GM21619 (cell line): ENCODE data around the gene ARHGEF18.
"Not testable (repeated sequence)": the region's sequence is repeated elsewhere in the genome, so short reads cannot be mapped to it uniquely, and the experiment has no call there.

Experiments
- ATAC-seq: cut with Tn5 transposase; IDR thresholded peaks from one replicate; pipeline ENCODE4 v1.9.1; 2021; ENCODE audit not compliant: unreplicated experiment

The ARHGEF18 gene

GRCh38 chr19:7348587-7349230, at the start of gene ARHGEF18:
TSS of gene ARHGEF18 (plus strand) at chr19:7348937. CDS start at chr19:7362891, 13,954 bp downstream.
- no peak for ATAC-seq

- no peak for ATAC-seq
Measured at GRCh38 chr19:7301525-7301924, 47.2 kb upstream of the ARHGEF18 start.

GRCh38 chr19:7303470-7303869, 45.3 kb upstream of the ARHGEF18 start:
- no peak for ATAC-seq

GRCh38 chr19:7304200-7304599, 44.5 kb upstream of the ARHGEF18 start:
- ATAC-seq, result no peak

- ATAC-seq, result no peak
Measured at GRCh38 chr19:7307590-7308218, 41.0 kb upstream of the ARHGEF18 start.

- not testable (repeated sequence) for ATAC-seq
Measured at GRCh38 chr19:7308327-7308726, 40.4 kb upstream of the ARHGEF18 start.

GRCh38 chr19:7311911-7312310, 36.8 kb upstream of the ARHGEF18 start:
- ATAC-seq, result no peak

GRCh38 chr19:7312816-7313215, 35.9 kb upstream of the ARHGEF18 start:
- no peak for ATAC-seq

- no peak for ATAC-seq
Measured at GRCh38 chr19:7318176-7318575, 30.6 kb upstream of the ARHGEF18 start.

- ATAC-seq, result no peak
Measured at GRCh38 chr19:7326105-7326877, 22.4 kb upstream of the ARHGEF18 start.

GRCh38 chr19:7327802-7328201, 20.9 kb upstream of the ARHGEF18 start:
- ATAC-seq, result no peak

GRCh38 chr19:7328647-7329046, 20.1 kb upstream of the ARHGEF18 start:
- no peak for ATAC-seq

- no peak for ATAC-seq
Measured at GRCh38 chr19:7331446-7331845, 17.3 kb upstream of the ARHGEF18 start.

- no peak for ATAC-seq
Measured at GRCh38 chr19:7333198-7334118, 15.3 kb upstream of the ARHGEF18 start.

- ATAC-seq, result no peak
Measured at GRCh38 chr19:7336321-7336973, 12.3 kb upstream of the ARHGEF18 start.

GRCh38 chr19:7337380-7338194, 11.2 kb upstream of the ARHGEF18 start:
- ATAC-seq, result peak; percentile 66

GRCh38 chr19:7340959-7341837, 7.5 kb upstream of the ARHGEF18 start:
- ATAC-seq, result no peak

GRCh38 chr19:7342143-7342542, 6.6 kb upstream of the ARHGEF18 start:
- ATAC-seq, result no peak
